MCF 10A (cell line): ENCODE data around the gene TMEM54. TPM values are rescaled to one million over a fixed set of nuclear protein-coding genes. Genes with fewer than 3 reads are reported as not detected.

ENCODE experiments used
- Bru-seq: library from RNA; stranded (reverse); fragments of 400-500 nt; gene quantifications from one replicate; lab custom pipeline; 2021; lab: Mats Ljungman, UMichigan
- BruChase-seq, 2 experiments: library from RNA; stranded (reverse); fragments of 400-500 nt; gene quantifications; one replicate each; lab custom pipeline; 2021; lab: Mats Ljungman, UMichigan
- BruUV-seq: library from RNA; stranded (reverse); fragments of 400-500 nt; replicated peaks from 2 replicates; lab custom pipeline; 2021; lab: Mats Ljungman, UMichigan
- CTCF ChIA-PET: fragments of 300-600 bp; sonication (Branson Sonifier 250); formaldehyde crosslinking; extraction: SDS; loops from one replicate; lab custom pipeline; 2021; ENCODE audit warnings: antibody characterized with exemption, inconsistent platforms; lab: Yijun Ruan, JAX
- POLR2A ChIA-PET: fragments of 300-600, 350-650 bp; sonication (Branson Sonifier 250); formaldehyde crosslinking; extraction: SDS; loops from one replicate; lab custom pipeline; 2020; ENCODE audit warnings: antibody characterized with exemption, inconsistent platforms; lab: Yijun Ruan, JAX
- DNase-seq: peaks from one replicate; pipeline ENCODE4 v3.0.0-alpha.2; 2018; ENCODE audit not compliant: unreplicated experiment
- H3K27ac Mint-ChIP-seq: one replicate; pipeline ENCODE4 v1.8.0; 2022; ENCODE audit warnings: mild to moderate bottlenecking, low read depth, mixed read lengths; ENCODE audit not compliant: unreplicated experiment
- H3K27me3 Mint-ChIP-seq: one replicate; pipeline ENCODE4 v1.8.0; 2022; ENCODE audit warnings: mixed read lengths; ENCODE audit not compliant: insufficient read depth, unreplicated experiment
- H3K36me3 Mint-ChIP-seq: one replicate; pipeline ENCODE4 v1.8.0; 2022; ENCODE audit warnings: mild to moderate bottlenecking, moderate library complexity, mixed read lengths; ENCODE audit not compliant: insufficient read depth, unreplicated experiment
- H3K4me1 Mint-ChIP-seq: one replicate; pipeline ENCODE4 v1.8.0; 2022; ENCODE audit warnings: mixed read lengths; ENCODE audit not compliant: insufficient read depth, unreplicated experiment
- H3K4me3 Mint-ChIP-seq: one replicate; pipeline ENCODE4 v1.8.0; 2022; ENCODE audit warnings: mild to moderate bottlenecking, moderate library complexity, mixed read lengths; ENCODE audit not compliant: unreplicated experiment
- H3K9me3 Mint-ChIP-seq: one replicate; pipeline ENCODE4 v1.8.0; 2022; ENCODE audit warnings: mixed read lengths; ENCODE audit not compliant: unreplicated experiment
- CTCF ChIP-seq: fragments of 200-600 bp; IDR thresholded peaks from one replicate; pipeline ENCODE4 v1.8.0; 2022; ENCODE audit warnings: antibody characterized with exemption, mild to moderate bottlenecking; ENCODE audit not compliant: unreplicated experiment
- intact Hi-C: fragments of 100-400 bp; cut with micrococcal nuclease; formaldehyde crosslinking; loops from 2 replicates; pipeline ENCODE4 v1.14.1; 2022
- long read RNA-seq: library from polyadenylated mRNA; stranded (forward); transcript quantifications from one replicate; pipeline ENCODE4 v2.0.0, GENCODE V29; 2022
- total RNA-seq: library from RNA; stranded (reverse); gene quantifications from 2 replicates; pipeline ENCODE4 v1.2.3, GENCODE V29; 2022

The TMEM54 gene
- 6.2 and 12.1 TPM in 2 replicates for total RNA-seq
- percentile 31 among the genes with signal in this experiment for Bru-seq, nascent RNA
- percentile 47 among the genes with signal in this experiment for BruChase-seq, experiment 1, labeled RNA remaining after a 6-hour chase
- BruChase-seq, experiment 2, labeled RNA remaining after a 2-hour chase: percentile 31 among the genes with signal in this experiment
- long read RNA-seq, transcript TMEM54-202 (6 exons, 999 nt): major isoform, 11 of 12 reads
- long read RNA-seq, partial matches to known transcripts: 0 of 12 reads
- long read RNA-seq, other reads (novel, unspliced or antisense): 1 of 12 reads

GRCh38 chr1:32900956-32901822, at the start of gene TMEM54:
Gene TMEM54 (minus strand): TSS chr1:32901389. CDS start chr1:32901238, 151 bp downstream.
- Mint-ChIP-seq H3K4me1 (no peaks in the 10 kb centered on the region), H3K4me3 (peak within 1 kb of the TSS; percentile 68), H3K27ac (peak within 1 kb of the TSS; percentile 66), H3K27me3 (no peaks in the 10 kb centered on the region), H3K9me3 (no peaks in the 10 kb centered on the region), H3K36me3 (no peaks in the 10 kb centered on the region)
- TF ChIP-seq CTCF: no peak
- ChIA-PET POLR2A (no interaction called here), CTCF (no interaction called here)
- intact Hi-C loops: no loop called here
- no peak for DNase-seq
- BruUV-seq: no TSS peak

- Mint-ChIP-seq H3K27me3 (no peaks in the 10 kb centered on the region), H3K36me3 (peaks cover 38% of the 10 kb centered on the region), H3K4me1 (peaks cover 14% of the 10 kb centered on the region), H3K9me3 (no peaks in the 10 kb centered on the region), H3K27ac (peak overlapping the region; percentile 14), H3K4me3 (no peak overlapping the region)
- no peak for TF ChIP-seq CTCF
- ChIA-PET CTCF (interaction anchor here (0.9 to 3.6 kb wide), 4 partner anchors 16 to 136 kb away, joined by 3 to 22 read pairs (median 7); no protein-coding TSS in a partner anchor), POLR2A (interaction anchor here (1.0 to 3.5 kb wide), 11 partner anchors 9 to 86 kb away, joined by 3 to 23 read pairs (median 8); partner anchors contain the start of gene RNF19B)
- intact Hi-C loops: no loop called here
- no TSS peak for BruUV-seq
- DNase-seq: no peak
Measured at GRCh38 chr1:32949519-32949918, 48.3 kb upstream of the TMEM54 start.

GRCh38 chr1:32948905-32949304, 47.7 kb upstream of the TMEM54 start:
- H3K4me1 Mint-ChIP-seq: peaks cover 14% of the 10 kb centered on the region
- DNase-seq: no peak
- H3K9me3 Mint-ChIP-seq: no peaks in the 10 kb centered on the region
- peaks cover 45% of the 10 kb centered on the region for H3K36me3 Mint-ChIP-seq
- POLR2A ChIA-PET: interaction anchor here (1.0 to 2.9 kb wide), 13 partner anchors 9 to 131 kb away, joined by 3 to 23 read pairs (median 6); partner anchors contain the start of gene RNF19B
- CTCF ChIA-PET: interaction anchor here (0.9 to 3.6 kb wide), 4 partner anchors 9 to 77 kb away, joined by 3 to 22 read pairs (median 8); no protein-coding TSS in a partner anchor
- no peak for TF ChIP-seq CTCF
- H3K27ac Mint-ChIP-seq: peak overlapping the region; percentile 14
- H3K4me3 Mint-ChIP-seq: no peak overlapping the region
- H3K27me3 Mint-ChIP-seq: no peaks in the 10 kb centered on the region
- no TSS peak for BruUV-seq
- intact Hi-C loops: no loop called here

GRCh38 chr1:32948390-32948722, 47.2 kb upstream of the TMEM54 start:
- no peak overlapping the region for H3K4me3 Mint-ChIP-seq
- CTCF ChIA-PET: interaction anchor here (0.6 to 3.6 kb wide), 7 partner anchors 8 to 154 kb away, joined by 3 to 22 read pairs (median 4); no protein-coding TSS in a partner anchor
- H3K27me3 Mint-ChIP-seq: no peaks in the 10 kb centered on the region
- no peak for DNase-seq
- intact Hi-C loops: no loop called here
- BruUV-seq: no TSS peak
- no peaks in the 10 kb centered on the region for H3K9me3 Mint-ChIP-seq
- peak overlapping the region; percentile 14 for H3K27ac Mint-ChIP-seq
- H3K36me3 Mint-ChIP-seq: peaks cover 48% of the 10 kb centered on the region
- TF ChIP-seq CTCF: no peak
- H3K4me1 Mint-ChIP-seq: peaks cover 11% of the 10 kb centered on the region
- POLR2A ChIA-PET: interaction anchor here (0.8 to 2.9 kb wide), 14 partner anchors 8 to 132 kb away, joined by 3 to 23 read pairs (median 5); partner anchors contain the start of gene RNF19B
